Stimulated activated CD4-positive, alpha-beta T cell treated with anti-CD3 and anti-CD28 coated beads, Interleukin-12 subunit alpha, Interleukin-12 subunit beta, amount 100 ng/mL, for 48 hours (primary cell): ENCODE results near the gene PRODH2.
"Not testable (repeated sequence)": the region's sequence is repeated elsewhere in the genome, so short reads cannot be mapped to it uniquely, and the experiment has no call there.

Experiments
- DNase-seq, 3 donors: peaks; one replicate each; pipeline ENCODE4 v3.0.0-alpha.2; 2020; ENCODE audit warnings: low read depth in 2 of 3, low spot score in 1 of 3

Gene PRODH2

GRCh38 chr19:35781650-35782049 is 31.0 kb downstream of the PRODH2 start:
- DNase-seq: no peak

DNA sequence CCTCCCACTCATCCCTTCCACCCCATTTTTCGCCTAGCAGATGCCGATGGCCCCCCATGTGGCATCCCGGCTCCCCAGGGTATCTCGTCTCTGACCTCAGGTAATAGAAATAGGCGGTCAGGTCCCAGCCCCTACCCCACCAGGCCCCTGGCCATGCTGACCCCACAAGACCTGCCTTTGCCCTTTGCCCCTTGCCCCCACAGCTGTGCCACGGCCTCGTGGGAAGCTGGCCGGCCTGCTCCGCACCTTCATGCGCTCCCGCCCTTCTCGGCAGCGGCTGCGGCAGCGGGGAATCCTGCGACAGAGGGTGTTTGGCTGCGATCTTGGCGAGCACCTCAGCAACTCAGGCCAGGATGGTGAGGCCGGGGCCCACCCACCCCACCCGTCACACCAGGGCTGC is 31.9 kb downstream of the PRODH2 start:
- no peak for DNase-seq

- DNase-seq: no peak
Measured at GRCh38 chr19:35780058-35780457, 32.6 kb downstream of the PRODH2 start.

DNA sequence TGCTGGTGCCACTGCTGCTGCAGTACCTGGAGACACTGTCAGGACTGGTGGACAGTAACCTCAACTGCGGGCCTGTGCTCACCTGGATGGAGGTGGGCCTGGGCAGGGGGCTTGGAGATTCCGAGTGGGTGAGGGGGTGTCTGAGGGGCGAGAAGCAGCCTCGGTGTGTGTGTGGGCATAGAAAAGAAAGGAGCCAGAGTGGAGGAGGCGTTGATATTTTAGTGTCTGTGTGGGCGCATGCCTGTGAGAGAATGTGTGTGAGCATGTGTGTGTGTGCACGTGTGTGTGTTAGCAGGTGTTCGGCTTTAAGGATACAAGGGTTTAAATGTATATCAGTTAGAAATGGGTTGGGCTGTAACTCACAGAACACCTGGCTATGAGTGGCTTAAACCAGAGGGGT is 33.6 kb downstream of the PRODH2 start:
- no peak for DNase-seq

DNA sequence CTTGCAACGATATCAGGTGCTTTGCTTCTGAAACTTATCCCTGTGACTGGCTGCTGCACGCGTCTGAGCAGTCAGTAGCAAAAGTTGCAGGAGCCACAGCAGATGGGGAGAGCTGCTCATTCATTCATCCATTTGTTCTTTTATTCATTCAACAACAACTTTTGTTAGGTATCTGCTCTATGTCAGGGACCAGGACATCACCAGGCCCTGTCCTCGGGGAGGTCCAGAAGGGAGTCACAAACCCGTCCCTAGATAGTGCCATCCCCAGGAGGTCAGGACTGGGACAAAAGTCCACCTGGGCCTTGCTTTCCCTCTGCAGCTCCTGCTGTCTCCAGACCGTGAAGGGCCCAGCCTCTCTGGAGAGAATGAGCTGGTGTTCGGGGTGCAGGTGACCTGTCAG is 34.7 kb downstream of the PRODH2 start:
- DNase-seq: no peak

DNA sequence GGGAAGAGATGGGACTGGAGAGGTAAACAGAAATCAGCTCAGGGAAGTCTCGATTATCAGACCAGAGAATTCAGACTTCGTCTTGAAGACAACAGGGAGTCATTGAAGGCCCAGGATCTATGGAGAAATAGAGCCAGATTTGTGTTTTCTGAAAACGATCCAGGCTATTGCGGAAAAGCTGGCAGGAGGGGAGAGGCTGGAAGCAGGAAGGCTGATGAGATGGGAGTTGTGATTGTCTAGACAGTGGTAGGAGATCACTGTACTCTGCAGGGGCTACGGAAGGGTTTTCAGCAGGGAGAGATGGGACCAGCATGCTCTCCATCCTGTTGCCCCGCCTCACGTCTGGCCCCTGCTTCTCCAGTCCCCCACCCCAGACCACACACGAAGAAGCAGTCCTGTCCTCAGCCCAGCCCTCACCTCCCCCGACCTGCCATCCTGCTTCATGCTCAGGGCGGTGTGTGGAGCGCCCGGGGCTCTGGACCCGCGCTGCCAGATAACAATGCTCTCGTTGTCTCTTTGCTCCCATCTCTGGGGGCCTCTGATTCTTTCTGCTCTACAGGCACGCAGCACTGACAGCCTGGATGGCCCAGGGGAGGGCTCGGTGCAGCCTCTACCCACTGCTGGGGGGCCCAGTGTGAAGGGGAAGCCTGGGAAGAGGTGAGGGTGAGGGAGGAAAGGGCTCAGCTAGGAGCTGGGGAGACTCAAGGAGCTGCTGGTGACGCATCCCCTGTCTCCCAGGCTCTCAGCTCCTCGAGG is 35.4 kb downstream of the PRODH2 start:
- DNase-seq: no peak

DNA sequence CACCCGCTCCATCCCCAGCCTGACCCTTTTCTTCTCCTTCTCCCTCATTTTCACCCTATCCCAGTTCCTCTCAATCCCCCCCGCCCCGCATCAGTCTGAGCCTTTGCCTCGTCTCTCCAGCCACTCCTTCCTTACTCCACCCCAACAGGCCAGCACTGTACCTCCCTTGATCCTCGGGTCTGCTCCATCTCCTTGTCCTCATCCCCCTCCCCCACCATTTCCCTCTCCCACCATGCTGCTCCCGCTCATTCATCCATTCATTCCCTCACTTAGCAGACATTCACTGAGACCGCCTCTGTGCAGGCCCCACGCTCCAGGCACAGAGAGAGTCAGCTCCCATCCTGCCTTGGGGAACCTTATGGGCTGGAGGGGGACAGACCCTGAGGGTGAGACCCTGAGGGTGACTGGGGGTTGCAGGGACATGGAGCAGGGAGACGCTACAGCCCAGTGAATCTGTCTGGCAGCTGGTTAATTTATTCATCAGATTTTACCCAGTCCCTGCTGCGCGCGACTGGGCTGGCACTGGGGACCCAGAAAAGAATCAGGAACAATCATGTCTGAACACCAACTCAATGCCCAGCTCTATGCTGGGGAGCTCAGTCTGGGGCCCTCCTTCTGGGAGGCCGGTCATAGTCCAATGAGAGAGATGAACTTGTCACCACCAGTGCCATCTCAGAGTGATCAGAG is 36.4 kb downstream of the PRODH2 start:
- no peak for DNase-seq

DNA sequence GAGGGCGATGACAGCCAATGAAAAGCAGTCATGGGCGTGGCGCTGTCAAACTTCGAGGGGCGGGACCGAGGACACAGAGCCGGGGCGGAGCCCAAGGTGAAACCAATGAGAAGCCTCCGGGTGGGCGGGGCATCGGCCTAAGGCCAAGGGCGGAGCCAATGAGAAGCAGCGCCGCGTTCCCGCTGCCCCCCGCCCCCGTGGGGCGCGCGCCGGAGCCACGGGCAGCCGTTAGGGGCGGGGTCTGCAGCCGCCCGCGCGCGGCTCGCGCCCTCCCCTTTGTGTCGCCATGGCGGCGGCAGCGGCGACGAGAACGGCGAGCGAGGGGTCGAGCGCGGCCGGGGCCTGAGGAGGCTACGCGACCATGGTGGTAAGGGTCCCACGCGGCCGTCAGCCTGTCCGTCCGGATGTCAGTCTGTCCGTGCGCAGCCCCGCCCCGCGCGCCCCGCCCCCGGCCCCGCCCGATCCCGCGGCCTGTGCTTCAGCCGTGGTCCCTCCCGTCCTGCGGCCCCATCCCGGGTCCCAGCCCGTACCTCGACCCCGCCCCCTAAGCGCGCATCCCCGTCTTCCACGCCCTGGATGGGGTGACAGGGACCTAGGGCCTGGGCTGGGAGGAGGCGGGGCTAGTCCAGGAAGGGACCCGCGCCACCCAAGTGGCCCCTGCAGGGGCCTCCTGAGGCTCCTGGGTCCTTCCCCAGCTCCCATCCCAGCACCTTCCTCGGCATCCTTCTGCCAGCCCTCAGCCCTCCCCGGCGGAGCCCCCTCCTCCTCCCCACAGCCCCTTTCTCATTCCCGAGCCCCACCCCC is 37.1 kb downstream of the PRODH2 start, which contains the start of gene ARHGAP33:
TSS of gene ARHGAP33 (plus strand) at position 267 of the 804 bp plus-strand sequence. CDS start at position 362, 95 bp downstream.
- peak; percentile 98 to 100 (median 99) for DNase-seq

DNA sequence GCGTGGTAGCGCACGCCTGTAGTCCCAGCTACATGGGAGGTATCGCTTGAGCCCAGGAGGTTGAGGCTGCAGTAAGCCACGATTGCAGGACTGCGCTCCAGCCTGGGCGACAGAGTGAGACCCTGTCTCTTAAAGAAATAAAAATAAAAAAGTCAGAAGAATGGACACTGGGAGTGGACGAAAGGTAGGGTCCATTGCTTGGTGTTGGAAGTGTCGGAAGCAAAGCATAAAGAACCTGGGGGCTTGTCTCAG is 37.7 kb downstream of the PRODH2 start:
- no peak for DNase-seq

- DNase-seq: no peak
Measured at GRCh38 chr19:35774274-35775045, 38.2 kb downstream of the PRODH2 start.

GRCh38 chr19:35773020-35773806 is 39.4 kb downstream of the PRODH2 start:
- no peak for DNase-seq

GRCh38 chr19:35772362-35772761 is 40.3 kb downstream of the PRODH2 start:
- not testable (repeated sequence) for DNase-seq

GRCh38 chr19:35768082-35768421 is 44.6 kb downstream of the PRODH2 start:
- DNase-seq: no peak

- no peak for DNase-seq
Measured at GRCh38 chr19:35767288-35768081, 45.2 kb downstream of the PRODH2 start.

- no peak for DNase-seq
Measured at GRCh38 chr19:35766571-35767104, 46.0 kb downstream of the PRODH2 start.

GRCh38 chr19:35764432-35765315 is 48.0 kb downstream of the PRODH2 start:
- no peak for DNase-seq

GRCh38 chr19:35760711-35761349 is 51.8 kb downstream of the PRODH2 start:
- no peak for DNase-seq

- no peak for DNase-seq
Measured at GRCh38 chr19:35759697-35760096, 52.9 kb downstream of the PRODH2 start.
